ENCODE measurements around the gene ERCC6L.
"Not testable (repeated sequence)": the region's sequence is repeated elsewhere in the genome, so short reads cannot be mapped to it uniquely, and the experiment has no call there.

The ERCC6L gene

GRCh38 chrX:72176289-72176688 is 62.5 kb downstream of the ERCC6L start:
- intact Hi-C loops (cut with DNase I); DNase-seq: not testable (repeated sequence)

GRCh38 chrX:72169008-72169728 is 69.7 kb downstream of the ERCC6L start:
- intact Hi-C loops (cut with DNase I) = no loop called here
- DNase-seq = no peak

GRCh38 chrX:72165551-72165950 is 73.3 kb downstream of the ERCC6L start:
- intact Hi-C loops (cut with DNase I) = no loop called here
- no peak for DNase-seq

GRCh38 chrX:72159769-72160168 is 79.1 kb downstream of the ERCC6L start:
- intact Hi-C loops (cut with DNase I) = no loop called here
- DNase-seq = no peak

GRCh38 chrX:72158773-72159172 is 80.1 kb downstream of the ERCC6L start:
- intact Hi-C loops (cut with DNase I) = no loop called here
- no peak for DNase-seq
